Activated CD8-positive, alpha-beta T cell treated with anti-CD3 and anti-CD28 coated beads for 36 hours (primary cell): ENCODE results near the gene AKAP12. TPM values are rescaled to one million over a fixed set of nuclear protein-coding genes. Genes with fewer than 3 reads are reported as not detected.
"Not testable (repeated sequence)": the region's sequence is repeated elsewhere in the genome, so short reads cannot be mapped to it uniquely, and the experiment has no call there.

Experiments
- ATAC-seq: fragments of 200-7000 bp; cut with Tn5 transposase; one replicate; pipeline ENCODE4 v1.10.0; 2021; ENCODE audit warnings: mild to moderate bottlenecking, moderate library complexity
- CTCF ChIA-PET: fragments of 350-600 bp; sonication (Branson Sonifier 250); formaldehyde crosslinking; loops from one replicate; lab custom pipeline; 2021; ENCODE audit warnings: antibody characterized with exemption; lab: Charles Lee
- POLR2A ChIA-PET: fragments of 350-600 bp; sonication (Branson Sonifier 250); formaldehyde crosslinking; loops from one replicate; lab custom pipeline; 2021; ENCODE audit warnings: antibody characterized with exemption; lab: Charles Lee
- DNase-seq: peaks from one replicate; pipeline ENCODE4 v3.0.0-alpha.2; 2020
- H3K27ac Mint-ChIP-seq: one replicate; pipeline ENCODE4 v1.8.0; 2021; ENCODE audit warnings: mild to moderate bottlenecking, mixed read lengths
- H3K27me3 Mint-ChIP-seq: one replicate; pipeline ENCODE4 v1.8.0; 2021; ENCODE audit warnings: mixed read lengths
- H3K36me3 Mint-ChIP-seq: one replicate; pipeline ENCODE4 v1.8.0; 2021; ENCODE audit warnings: low read depth, mixed read lengths
- H3K4me1 Mint-ChIP-seq: one replicate; pipeline ENCODE4 v1.8.0; 2021; ENCODE audit warnings: low read depth, mixed read lengths
- H3K4me3 Mint-ChIP-seq: one replicate; pipeline ENCODE4 v1.8.0; 2021; ENCODE audit warnings: mild to moderate bottlenecking, moderate library complexity, mixed read lengths
- H3K9me3 Mint-ChIP-seq: one replicate; pipeline ENCODE4 v1.8.0; 2021; ENCODE audit warnings: mixed read lengths
- intact Hi-C: fragments of 100-400 bp; cut with micrococcal nuclease; formaldehyde crosslinking; loops from one replicate; pipeline ENCODE4 v1.10.0; 2022
- total RNA-seq, 2 experiments: library from RNA; stranded (reverse); gene quantifications; one replicate each; pipeline ENCODE4 v1.2.3, GENCODE V29; 2021
- TF ChIP-seq, protein P1 (sequence below): fragments of 200-600 bp; IDR thresholded peaks from one replicate; pipeline ENCODE4 v1.8.0; 2022; ENCODE audit warnings: antibody characterized with exemption, mild to moderate bottlenecking

Gene AKAP12
- total RNA-seq, 2 experiments from 2014 or later = 3.2 to 4.0 TPM

DNA sequence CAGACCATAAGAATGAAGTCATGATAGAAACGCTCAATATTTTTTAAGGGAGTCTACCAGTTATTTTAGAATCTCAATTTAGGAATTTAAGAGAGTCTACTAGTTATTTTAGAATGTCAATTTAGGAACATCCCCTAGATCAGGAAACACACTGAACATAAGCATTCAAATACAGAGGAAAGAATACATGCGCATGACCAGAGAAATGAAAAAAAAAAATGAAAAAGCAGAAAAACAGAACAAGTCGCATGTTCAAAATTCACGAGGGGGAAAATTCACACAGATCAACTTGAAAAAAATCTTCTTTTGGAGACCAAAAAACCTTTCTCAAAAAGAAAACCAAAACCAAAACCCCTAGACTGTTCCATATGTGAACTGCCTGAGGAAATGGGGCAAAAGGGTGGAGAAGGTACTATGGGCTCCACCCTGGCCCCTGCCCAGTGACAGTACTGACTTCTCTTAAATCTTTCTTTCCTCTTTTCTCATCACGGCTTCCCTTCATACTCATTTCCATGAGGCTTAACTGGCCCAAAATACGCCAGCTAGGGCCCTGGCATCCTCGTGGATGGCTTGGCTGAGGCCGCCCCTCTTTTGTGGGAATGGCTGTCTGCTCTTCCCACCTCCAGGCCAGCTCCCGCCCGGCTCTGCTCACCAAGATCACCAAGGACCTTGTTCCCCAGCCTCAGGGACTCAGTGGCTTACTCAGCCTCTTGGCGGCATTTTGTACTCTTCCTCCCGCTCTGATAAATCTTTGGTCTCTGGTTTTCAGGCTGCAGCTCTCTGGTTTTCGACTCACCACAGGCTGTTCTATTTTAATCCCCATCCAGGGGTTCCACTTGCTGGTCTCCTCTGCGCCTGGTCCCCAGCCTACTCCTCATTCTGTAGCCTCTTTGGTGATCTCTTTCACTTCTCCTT lies 140.4 kb downstream of the AKAP12 start:
- ATAC-seq (peak; percentile 73), DNase-seq (peak; percentile 34)
- Mint-ChIP-seq H3K4me1 (peaks cover 59% of the 10 kb centered on the region), H3K9me3 (no peaks in the 10 kb centered on the region), H3K4me3 (peak overlapping the region; percentile 69), H3K27ac (peak overlapping the region; percentile 94), H3K27me3 (no peaks in the 10 kb centered on the region), H3K36me3 (peaks cover 28% of the 10 kb centered on the region)
- CTCF ChIA-PET = interaction anchor here (1.1 kb wide), 1 partner anchor 22 kb away, joined by 3 read pairs; no protein-coding TSS in a partner anchor
- TF ChIP-seq, protein P1, sequence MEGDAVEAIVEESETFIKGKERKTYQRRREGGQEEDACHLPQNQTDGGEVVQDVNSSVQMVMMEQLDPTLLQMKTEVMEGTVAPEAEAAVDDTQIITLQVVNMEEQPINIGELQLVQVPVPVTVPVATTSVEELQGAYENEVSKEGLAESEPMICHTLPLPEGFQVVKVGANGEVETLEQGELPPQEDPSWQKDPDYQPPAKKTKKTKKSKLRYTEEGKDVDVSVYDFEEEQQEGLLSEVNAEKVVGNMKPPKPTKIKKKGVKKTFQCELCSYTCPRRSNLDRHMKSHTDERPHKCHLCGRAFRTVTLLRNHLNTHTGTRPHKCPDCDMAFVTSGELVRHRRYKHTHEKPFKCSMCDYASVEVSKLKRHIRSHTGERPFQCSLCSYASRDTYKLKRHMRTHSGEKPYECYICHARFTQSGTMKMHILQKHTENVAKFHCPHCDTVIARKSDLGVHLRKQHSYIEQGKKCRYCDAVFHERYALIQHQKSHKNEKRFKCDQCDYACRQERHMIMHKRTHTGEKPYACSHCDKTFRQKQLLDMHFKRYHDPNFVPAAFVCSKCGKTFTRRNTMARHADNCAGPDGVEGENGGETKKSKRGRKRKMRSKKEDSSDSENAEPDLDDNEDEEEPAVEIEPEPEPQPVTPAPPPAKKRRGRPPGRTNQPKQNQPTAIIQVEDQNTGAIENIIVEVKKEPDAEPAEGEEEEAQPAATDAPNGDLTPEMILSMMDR = no peak
- intact Hi-C loops = no loop called here
- POLR2A ChIA-PET = interaction anchor here (1.1 kb wide), 1 partner anchor 10 kb away, joined by 7 read pairs; no protein-coding TSS in a partner anchor

DNA sequence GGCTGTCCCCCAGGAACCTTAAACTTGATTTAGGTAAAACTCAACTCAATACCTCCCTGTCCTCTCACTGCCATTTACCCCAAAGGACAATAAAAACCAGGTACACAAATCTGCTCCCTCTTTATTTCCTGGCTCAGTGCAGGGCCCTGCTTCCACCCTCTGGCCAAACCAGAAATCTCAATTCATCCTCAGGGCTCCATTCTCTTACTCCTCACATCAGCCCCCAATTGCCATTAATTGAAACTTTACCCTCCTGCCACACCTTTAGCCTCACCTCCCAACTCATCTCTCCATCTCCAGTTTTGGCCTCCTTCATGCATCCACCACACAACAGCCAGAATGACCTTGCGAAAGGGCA lies 141.1 kb downstream of the AKAP12 start:
- H3K4me3 Mint-ChIP-seq = peak overlapping the region; percentile 69
- TF ChIP-seq, protein P1 = no peak
- H3K4me1 Mint-ChIP-seq = peaks cover 62% of the 10 kb centered on the region
- intact Hi-C loops = no loop called here
- H3K9me3 Mint-ChIP-seq = no peaks in the 10 kb centered on the region
- peaks cover 28% of the 10 kb centered on the region for H3K36me3 Mint-ChIP-seq
- peak overlapping the region; percentile 94 for H3K27ac Mint-ChIP-seq
- CTCF ChIA-PET = interaction anchor here (1.1 kb wide), 1 partner anchor 23 kb away, joined by 3 read pairs; no protein-coding TSS in a partner anchor
- ATAC-seq (peak; percentile 18), DNase-seq (no peak)
- POLR2A ChIA-PET = interaction anchor here (1.1 kb wide), 1 partner anchor 9 kb away, joined by 7 read pairs; no protein-coding TSS in a partner anchor
- no peaks in the 10 kb centered on the region for H3K27me3 Mint-ChIP-seq

DNA sequence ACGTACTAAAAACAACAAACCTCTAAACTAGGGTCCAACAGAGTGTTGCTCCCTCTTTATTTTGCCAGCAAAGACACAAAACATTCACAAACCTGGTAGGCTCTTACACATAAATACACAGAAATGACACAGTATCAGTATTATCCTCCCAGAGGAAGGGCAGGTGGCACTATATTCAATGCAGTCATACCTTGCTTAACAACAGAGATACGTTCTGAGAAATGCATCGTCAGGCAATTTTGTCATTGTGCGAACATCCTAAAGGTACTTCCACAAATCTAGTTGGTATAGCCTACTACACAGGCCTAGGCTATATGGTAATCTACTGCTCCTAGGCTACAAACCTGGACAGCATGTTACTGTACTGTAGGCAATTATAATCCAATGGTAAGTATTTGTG lies 142.0 kb downstream of the AKAP12 start:
- H3K4me3 Mint-ChIP-seq = no peak overlapping the region
- TF ChIP-seq, protein P1 = no peak
- ATAC-seq = no peak
- H3K4me1 Mint-ChIP-seq = peaks cover 59% of the 10 kb centered on the region
- H3K9me3 Mint-ChIP-seq = no peaks in the 10 kb centered on the region
- H3K27ac Mint-ChIP-seq = peak overlapping the region; percentile 76
- no peaks in the 10 kb centered on the region for H3K27me3 Mint-ChIP-seq
- ChIA-PET POLR2A (interaction anchor here (1.2 to 1.9 kb wide), 2 partner anchors 10 to 14 kb away, joined by 4 to 6 read pairs; no protein-coding TSS in a partner anchor), CTCF (no interaction called here)
- H3K36me3 Mint-ChIP-seq = peaks cover 23% of the 10 kb centered on the region
- intact Hi-C loops = no loop called here
- DNase-seq = no peak

DNA sequence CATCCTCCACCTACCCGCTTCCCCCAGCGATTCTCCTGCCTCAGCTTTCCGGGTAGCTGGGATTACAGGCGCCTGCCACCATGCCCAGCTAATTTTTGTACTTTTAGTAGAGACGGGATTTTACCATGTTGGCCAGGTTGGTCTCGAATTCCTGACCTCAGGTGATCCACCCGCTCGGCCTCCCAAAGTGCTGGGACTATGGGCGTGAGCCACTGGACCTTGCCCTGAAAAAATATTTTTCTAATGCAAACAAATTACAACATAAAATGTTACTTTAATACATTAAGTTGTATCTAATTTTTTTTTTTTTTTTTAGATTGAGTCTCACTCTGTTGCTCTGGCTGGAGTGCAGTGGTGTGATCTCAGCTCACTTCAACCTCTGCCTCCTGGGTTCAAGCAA lies 142.9 kb downstream of the AKAP12 start:
- ATAC-seq, H3K27me3 Mint-ChIP-seq, H3K4me3 Mint-ChIP-seq, DNase-seq, intact Hi-C loops, H3K27ac Mint-ChIP-seq, H3K9me3 Mint-ChIP-seq: not testable (repeated sequence)
- POLR2A ChIA-PET = interaction anchor here (1.2 to 1.9 kb wide), 3 partner anchors 10 to 70 kb away, joined by 3 to 6 read pairs (median 4); partner anchors contain the start of gene RMND1
- H3K4me1 Mint-ChIP-seq = peaks cover 61% of the 10 kb centered on the region
- H3K36me3 Mint-ChIP-seq = peaks cover 29% of the 10 kb centered on the region
- CTCF ChIA-PET = interaction anchor here (1.0 kb wide), 1 partner anchor 24 kb away, joined by 3 read pairs; no protein-coding TSS in a partner anchor

DNA sequence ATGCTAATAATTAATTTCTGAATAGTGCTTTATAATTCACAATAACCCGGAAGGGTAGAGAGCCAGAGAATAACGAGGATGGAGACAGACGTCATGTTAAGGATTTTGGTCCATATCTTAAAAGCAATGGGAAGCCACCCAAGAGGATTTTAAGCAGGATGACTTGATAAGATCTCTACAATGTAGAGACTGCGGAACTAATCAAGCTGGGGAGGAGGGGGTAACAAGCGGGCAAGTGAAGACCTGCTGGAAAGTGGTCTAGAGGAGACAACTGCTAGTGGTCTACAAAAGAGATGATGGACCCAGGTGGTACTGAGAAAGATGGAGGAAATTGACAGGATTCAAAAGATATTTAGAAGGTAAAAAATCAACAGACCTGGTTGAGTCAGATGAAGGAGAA lies 144.4 kb downstream of the AKAP12 start:
- intact Hi-C loops = no loop called here
- no peak for ATAC-seq
- TF ChIP-seq, protein P1 = no peak
- ChIA-PET POLR2A (interaction anchor here (1.1 to 1.5 kb wide), 2 partner anchors 11 to 68 kb away, joined by 3 to 4 read pairs; partner anchors contain the start of gene RMND1), CTCF (interaction anchor here (1.4 kb wide), 1 partner anchor 21 kb away, joined by 4 read pairs; no protein-coding TSS in a partner anchor)
- peaks cover 35% of the 10 kb centered on the region for H3K36me3 Mint-ChIP-seq
- no peaks in the 10 kb centered on the region for H3K27me3 Mint-ChIP-seq
- peaks cover 58% of the 10 kb centered on the region for H3K4me1 Mint-ChIP-seq
- no peak overlapping the region for H3K4me3 Mint-ChIP-seq
- no peak for DNase-seq
- H3K27ac Mint-ChIP-seq = peak overlapping the region; percentile 71
- H3K9me3 Mint-ChIP-seq = no peaks in the 10 kb centered on the region
